ENCODE results near the gene SSBP3. TPM values are rescaled to one million over a fixed set of nuclear protein-coding genes. Genes with fewer than 3 reads are reported as not detected.
"Not testable (repeated sequence)": the region's sequence is repeated elsewhere in the genome, so short reads cannot be mapped to it uniquely, and the experiment has no call there.

SSBP3 gene
- polyA plus RNA-seq, 3 donors = 18.6 to 43.9 (median 37.0) TPM

GRCh38 chr1:54212872-54213271 lies 193.3 kb downstream of the SSBP3 start:
- H3K27ac ChIP-seq (ENCODE audit: low read depth, low read length) = no peak overlapping the region
- WGBS, 3 donors = 45 to 80% (median 52%) methylated on average over 1 of the region's 1 CpG

GRCh38 chr1:54207896-54208295 lies 198.3 kb downstream of the SSBP3 start:
- not testable (repeated sequence) for H3K27ac ChIP-seq (ENCODE audit: low read depth, low read length)
- WGBS, 3 donors = 68 to 75% (median 71%) methylated on average over 4 of the region's 4 CpGs

- no peak overlapping the region for H3K27ac ChIP-seq (ENCODE audit: low read depth, low read length)
- 30 to 84% (median 79%) methylated on average over 1 of the region's 1 CpG for WGBS, 3 donors
These were observed 198.9 kb downstream of the SSBP3 start for GRCh38 chr1:54207287-54207686.

- H3K27ac ChIP-seq (ENCODE audit: low read depth, low read length) = no peak overlapping the region
- 77 to 88% (median 79%) methylated on average over 7 of the region's 7 CpGs for WGBS, 3 donors
These were observed 202.0 kb downstream of the SSBP3 start for GRCh38 chr1:54204199-54204598.

GRCh38 chr1:54200519-54200997 lies 205.6 kb downstream of the SSBP3 start:
- H3K27ac ChIP-seq (ENCODE audit: low read depth, low read length) = no peak overlapping the region
- WGBS, 3 donors = 1 to 2% (median 2%) methylated on average over 15 of the region's 15 CpGs

GRCh38 chr1:54199765-54200518 lies 206.3 kb downstream of the SSBP3 start, which contains the start of the genes CYB5RL and MRPL37:
Gene CYB5RL, minus strand, starts transcription at chr1:54200030. Its CDS starts 4,414 bp downstream, at chr1:54195616.
Gene MRPL37, plus strand, starts transcription at chr1:54200167. Its CDS starts 77 bp downstream, at chr1:54200244.
- no peak within 1 kb of the TSS for H3K27ac ChIP-seq (ENCODE audit: low read depth, low read length)
- 0% methylated on average over 50 to 51 of the region's 51 CpGs for WGBS, 3 donors

- 11 to 13% (median 12%) methylated on average over 17 of the region's 17 CpGs for WGBS, 3 donors
- H3K27ac ChIP-seq (ENCODE audit: low read depth, low read length) = no peak overlapping the region
These were observed 206.9 kb downstream of the SSBP3 start for GRCh38 chr1:54199151-54199764.

GRCh38 chr1:54193453-54193852 lies 212.7 kb downstream of the SSBP3 start:
- no peak overlapping the region for H3K27ac ChIP-seq (ENCODE audit: low read depth, low read length)
- WGBS, 3 donors = 93 to 95% (median 93%) methylated on average over 5 of the region's 5 CpGs

GRCh38 chr1:54191525-54191924 lies 214.7 kb downstream of the SSBP3 start:
- WGBS, 3 donors = 0 to 100% (median 95%) methylated on average over 1 of the region's 1 CpG
- no peak overlapping the region for H3K27ac ChIP-seq (ENCODE audit: low read depth, low read length)

- H3K27ac ChIP-seq (ENCODE audit: low read depth, low read length) = no peak overlapping the region
- WGBS, 3 donors = 83 to 95% (median 91%) methylated on average over 9 of the region's 9 CpGs
These were observed 215.7 kb downstream of the SSBP3 start for GRCh38 chr1:54190526-54190925.

GRCh38 chr1:54188291-54188690 lies 217.9 kb downstream of the SSBP3 start:
- WGBS, 3 donors = 80 to 81% (median 81%) methylated on average over 1 of the region's 1 CpG
- H3K27ac ChIP-seq (ENCODE audit: low read depth, low read length) = no peak overlapping the region

GRCh38 chr1:54186056-54186455 lies 220.1 kb downstream of the SSBP3 start:
- WGBS, 3 donors = 93 to 96% (median 94%) methylated on average over 3 of the region's 3 CpGs
- H3K27ac ChIP-seq (ENCODE audit: low read depth, low read length) = no peak overlapping the region

- no peak overlapping the region for H3K27ac ChIP-seq (ENCODE audit: low read depth, low read length)
- WGBS, 3 donors = 96 to 97% (median 97%) methylated on average over 5 of the region's 5 CpGs
These were observed 225.4 kb downstream of the SSBP3 start for GRCh38 chr1:54180701-54181360.

- WGBS, 3 donors = 81 to 88% (median 81%) methylated on average over 9 of the region's 9 CpGs
- no peak overlapping the region for H3K27ac ChIP-seq (ENCODE audit: low read depth, low read length)
These were observed 227.7 kb downstream of the SSBP3 start for GRCh38 chr1:54178296-54179070.

GRCh38 chr1:54177726-54178125 lies 228.5 kb downstream of the SSBP3 start:
- H3K27ac ChIP-seq (ENCODE audit: low read depth, low read length) = no peak overlapping the region
- 92 to 94% (median 93%) methylated on average over 8 of the region's 8 CpGs for WGBS, 3 donors

- H3K27ac ChIP-seq (ENCODE audit: low read depth, low read length) = no peak overlapping the region
- WGBS, 3 donors = 94 to 97% (median 95%) methylated on average over 6 of the region's 6 CpGs
These were observed 229.4 kb downstream of the SSBP3 start for GRCh38 chr1:54176621-54177327.
